Neural progenitor cell (in vitro differentiated cells): ENCODE measurements around the gene GUCY1A2.

Source experiments
- EZH2 ChIP-seq: fragments of 200-600 bp; sonication (generic); IDR thresholded peaks from 2 replicates; pipeline ENCODE4 v1.6.1; 2017; ENCODE audit warnings: antibody characterized with exemption, mild to moderate bottlenecking, moderate library complexity
- EZH2phosphoT487 ChIP-seq: fragments of 200-600 bp; sonication (generic); IDR thresholded peaks from 2 replicates; pipeline ENCODE4 v1.6.1; 2017; ENCODE audit warnings: antibody characterized with exemption
- TF ChIP-seq, protein P1 (sequence below): fragments of 200-600 bp; sonication (generic); IDR thresholded peaks from 2 replicates; pipeline ENCODE4 v1.5.1; 2017; ENCODE audit warnings: antibody characterized with exemption, mild to moderate bottlenecking

DNA sequence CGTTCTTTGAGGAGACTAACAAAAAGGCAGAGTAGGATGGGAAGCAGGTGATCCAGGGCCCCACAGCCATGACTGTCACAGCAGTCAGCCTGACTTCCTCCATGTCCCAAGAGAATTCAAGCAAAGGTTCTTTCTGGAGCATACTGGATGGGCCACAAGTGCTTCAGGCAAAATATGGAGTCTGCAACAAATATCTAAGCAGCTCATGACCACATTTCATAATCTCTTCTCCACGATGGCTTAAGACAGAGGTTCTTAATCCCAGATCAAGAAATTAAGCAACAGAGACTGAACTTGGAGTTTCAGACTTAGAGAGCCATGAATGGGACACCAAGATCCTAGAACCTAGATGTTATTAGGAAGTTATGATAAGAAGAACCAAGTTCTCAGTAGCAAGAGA, 31.6 kb downstream of the GUCY1A2 start:
- TF ChIP-seq, protein P1, sequence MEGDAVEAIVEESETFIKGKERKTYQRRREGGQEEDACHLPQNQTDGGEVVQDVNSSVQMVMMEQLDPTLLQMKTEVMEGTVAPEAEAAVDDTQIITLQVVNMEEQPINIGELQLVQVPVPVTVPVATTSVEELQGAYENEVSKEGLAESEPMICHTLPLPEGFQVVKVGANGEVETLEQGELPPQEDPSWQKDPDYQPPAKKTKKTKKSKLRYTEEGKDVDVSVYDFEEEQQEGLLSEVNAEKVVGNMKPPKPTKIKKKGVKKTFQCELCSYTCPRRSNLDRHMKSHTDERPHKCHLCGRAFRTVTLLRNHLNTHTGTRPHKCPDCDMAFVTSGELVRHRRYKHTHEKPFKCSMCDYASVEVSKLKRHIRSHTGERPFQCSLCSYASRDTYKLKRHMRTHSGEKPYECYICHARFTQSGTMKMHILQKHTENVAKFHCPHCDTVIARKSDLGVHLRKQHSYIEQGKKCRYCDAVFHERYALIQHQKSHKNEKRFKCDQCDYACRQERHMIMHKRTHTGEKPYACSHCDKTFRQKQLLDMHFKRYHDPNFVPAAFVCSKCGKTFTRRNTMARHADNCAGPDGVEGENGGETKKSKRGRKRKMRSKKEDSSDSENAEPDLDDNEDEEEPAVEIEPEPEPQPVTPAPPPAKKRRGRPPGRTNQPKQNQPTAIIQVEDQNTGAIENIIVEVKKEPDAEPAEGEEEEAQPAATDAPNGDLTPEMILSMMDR = no peak
- TF ChIP-seq EZH2 (no peak), EZH2phosphoT487 (no peak)
